Activated T-cell treated with anti-CD3 and anti-CD28 coated beads, Interleukin-2, amount 50 U/mL, for 48 hours (primary cell): ENCODE data around the gene ZCCHC24.

ENCODE experiments used
- DNase-seq, 2 experiments: peaks; one replicate each; pipeline ENCODE4 v3.0.0-alpha.2; 2020

ZCCHC24 gene

DNA sequence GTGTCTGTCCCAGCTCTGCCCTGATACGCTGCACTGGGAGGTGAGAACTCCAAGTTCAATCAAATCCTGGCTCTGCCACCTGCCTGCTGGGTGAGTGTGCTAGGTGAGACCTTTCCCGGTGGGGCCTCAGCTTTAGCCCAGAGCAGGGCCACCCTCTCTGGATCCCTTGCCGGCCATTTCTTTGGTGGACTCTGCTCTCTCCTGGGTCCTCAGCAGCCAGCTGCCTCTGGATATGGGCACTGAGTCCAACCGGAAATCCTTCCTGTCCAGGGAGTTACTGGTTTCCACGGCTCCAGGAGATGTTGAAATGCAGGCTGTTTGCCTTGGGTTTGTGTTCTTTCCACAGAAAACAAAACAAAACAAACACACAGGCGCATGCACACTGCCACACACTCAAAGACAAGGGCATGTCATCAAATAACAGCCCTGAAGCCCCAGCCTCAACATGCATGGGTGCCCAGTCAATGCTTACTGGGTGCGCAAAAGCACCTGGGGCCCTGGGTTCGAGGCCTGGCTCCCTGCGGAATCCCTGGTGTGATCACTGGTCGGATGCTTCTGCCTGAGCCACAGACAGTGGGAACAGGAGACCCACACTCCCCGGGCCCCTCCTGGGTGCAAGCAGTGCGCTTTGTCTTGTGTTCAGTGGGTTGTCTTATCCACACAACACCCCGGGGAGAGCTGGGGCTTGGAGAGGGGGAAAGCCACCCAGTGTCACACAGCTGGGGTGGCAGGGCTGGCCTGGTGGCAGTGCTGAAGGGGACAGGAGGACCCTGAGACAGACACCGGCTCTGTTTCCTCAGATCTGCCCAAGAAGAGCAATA, 65.1 kb downstream of the ZCCHC24 start:
- DNase-seq = peak; percentile 8 to 12

DNA sequence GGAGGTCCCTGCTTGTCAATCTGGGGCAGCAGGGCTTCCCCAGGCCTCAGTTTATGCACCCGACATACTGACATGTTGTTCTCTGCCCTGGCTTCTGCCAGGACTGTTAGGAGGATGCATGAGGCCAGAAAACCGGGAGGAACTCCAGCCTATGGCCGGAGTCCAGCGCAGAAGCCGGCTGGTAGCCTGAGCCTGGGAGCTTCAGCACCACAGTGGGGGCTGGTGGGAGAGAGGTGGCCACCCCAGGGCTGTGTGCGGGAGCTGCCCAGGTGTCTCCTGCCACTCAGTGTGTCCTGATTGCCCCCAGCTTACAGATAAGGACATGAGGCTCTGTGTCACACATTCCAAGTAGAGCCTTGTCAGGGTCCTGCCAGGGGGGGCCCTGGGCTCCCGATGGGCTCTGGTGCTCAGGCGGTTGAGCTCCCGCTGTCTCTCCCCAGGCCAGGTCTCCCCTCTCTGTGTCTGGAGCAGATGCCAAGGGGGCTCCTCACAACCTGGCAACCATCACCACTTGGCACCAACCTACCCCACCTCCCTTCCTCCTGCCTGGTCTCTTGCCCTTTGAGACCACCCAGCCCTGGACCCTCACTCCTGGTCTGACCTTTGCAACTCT, 65.8 kb downstream of the ZCCHC24 start:
- peak; percentile 5 to 10 for DNase-seq

DNA sequence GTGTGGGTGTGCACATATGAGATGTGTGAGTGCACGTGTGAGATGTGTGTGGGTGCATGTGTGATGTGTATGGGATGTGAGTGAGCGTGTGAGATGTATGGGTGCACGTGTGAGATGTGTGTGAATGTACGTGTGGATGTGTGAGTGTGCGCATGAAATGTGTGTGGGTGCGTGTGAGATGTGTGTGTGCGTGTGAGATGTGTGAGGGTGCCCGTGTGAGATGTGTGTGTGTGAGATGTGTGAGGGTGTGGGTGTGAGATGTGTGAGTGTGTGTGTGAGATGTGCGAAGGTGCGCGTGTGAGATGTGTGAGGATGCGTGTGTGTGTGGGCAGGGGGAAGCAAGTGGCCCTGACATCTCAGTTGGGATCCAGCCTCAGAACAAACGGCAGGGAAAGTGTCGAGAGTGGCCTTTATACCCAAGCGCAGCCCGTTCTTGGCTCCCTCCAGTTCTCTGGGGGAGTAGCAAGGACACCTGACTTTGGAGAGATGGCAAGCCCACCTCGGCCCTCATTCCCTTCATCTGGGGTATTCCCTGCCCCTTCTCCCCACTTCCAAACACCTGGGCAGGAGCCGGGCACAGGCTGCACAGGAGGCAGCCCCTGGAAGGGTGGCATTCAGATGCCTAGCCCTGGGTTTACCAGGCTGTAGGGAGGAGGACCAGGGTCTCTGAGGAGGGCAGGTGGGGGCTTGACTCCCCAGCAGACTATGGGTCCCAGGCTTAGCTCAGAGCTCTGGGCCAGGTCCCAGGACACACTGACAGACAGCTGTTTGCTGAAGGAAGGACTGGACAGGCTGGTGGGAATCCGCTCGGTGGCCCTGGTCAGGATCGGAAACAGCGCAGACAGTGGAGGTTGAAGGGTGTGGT, 66.5 kb downstream of the ZCCHC24 start:
- peak; percentile 5 to 10 for DNase-seq

DNA sequence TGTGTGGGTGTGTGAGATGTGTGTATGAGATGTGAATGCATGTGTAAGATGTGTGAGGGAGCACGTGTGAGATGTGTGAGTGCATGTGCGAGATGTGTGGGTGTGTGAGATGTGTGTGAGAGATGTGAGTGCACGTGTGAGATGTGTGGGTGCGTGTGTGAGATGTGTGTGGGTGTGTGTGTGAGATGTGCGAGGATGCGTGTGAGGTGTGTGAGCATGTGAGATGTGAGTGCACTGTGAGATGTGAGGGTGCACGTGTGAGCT, 67.1 kb downstream of the ZCCHC24 start:
- DNase-seq = no peak

DNA sequence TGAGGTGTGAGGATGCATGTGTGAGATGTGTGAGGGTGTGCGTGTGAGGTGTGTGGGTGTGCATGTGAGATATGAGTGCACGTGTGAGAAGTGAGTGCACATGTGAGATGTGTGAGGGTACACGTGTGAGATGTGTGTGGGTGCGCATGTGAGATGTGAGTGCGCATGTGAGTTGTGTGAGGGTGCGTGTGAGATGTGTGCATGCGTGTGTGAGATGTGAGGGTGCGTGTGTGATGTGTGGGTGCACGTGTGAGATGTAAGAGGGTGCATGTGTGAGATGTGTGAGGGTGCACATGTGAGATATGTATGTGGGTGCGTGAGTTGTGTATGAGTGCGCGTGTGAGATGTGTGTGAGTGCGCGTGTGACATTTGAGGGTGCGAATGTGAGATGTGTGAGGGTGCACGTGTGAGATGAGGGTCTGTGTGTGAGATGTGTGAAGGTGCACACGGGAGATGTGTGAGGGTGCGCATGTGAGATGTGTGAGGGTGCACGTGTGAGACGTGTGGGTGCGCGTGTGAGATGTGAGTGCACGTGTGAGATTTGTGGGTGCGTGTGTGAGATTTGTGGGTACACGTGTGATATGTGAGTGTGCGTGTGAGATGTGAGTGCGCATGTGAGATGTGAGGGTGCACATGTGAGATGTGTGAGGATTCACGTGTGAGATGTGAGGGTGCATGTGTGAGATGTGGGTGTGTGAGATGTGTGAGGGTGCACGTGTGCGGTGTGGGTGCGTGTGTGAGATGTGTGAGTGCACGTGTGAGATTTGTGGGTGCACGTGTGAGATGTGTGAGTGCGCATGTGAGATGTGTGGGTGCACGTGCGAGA, 67.7 kb downstream of the ZCCHC24 start:
- no peak for DNase-seq

DNA sequence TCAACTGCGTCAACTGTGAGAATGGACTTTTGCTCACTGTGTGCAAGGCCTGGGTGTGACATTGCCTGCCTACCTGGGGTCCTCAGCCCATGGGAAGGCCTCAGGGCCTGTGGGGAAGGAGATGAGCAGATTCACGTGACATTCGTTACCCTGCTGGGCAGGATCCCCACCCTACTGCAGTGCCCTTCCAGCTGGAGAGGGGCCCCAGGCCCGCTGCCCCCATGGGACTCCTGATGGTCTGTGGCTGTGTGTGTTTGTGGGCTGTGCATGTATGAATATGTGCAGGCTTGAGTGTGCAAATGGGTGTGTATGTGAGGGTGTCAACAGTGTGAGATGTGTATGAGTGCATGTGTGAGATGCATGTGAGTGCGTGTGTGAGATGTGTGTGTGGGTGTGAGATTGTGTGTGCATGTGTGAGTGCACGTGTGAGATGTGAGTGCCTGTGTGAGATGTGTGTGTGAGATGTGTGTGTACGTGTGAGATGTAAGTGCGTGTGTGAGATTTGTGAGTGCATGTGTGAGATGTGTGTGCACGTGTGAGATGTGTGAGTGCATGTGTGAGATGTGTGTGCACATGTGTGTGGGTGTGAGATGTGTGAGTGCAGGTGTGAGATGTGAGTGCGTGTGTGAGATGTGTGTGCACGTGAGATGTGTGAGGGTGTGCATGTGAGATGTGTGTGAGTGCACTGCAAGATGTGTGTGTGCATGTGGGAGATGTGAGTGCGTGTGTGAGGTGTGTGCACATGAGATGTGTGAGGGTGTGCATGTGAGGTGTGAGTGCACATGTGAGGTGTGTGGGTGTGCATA, 68.5 kb downstream of the ZCCHC24 start:
- DNase-seq = no peak

DNA sequence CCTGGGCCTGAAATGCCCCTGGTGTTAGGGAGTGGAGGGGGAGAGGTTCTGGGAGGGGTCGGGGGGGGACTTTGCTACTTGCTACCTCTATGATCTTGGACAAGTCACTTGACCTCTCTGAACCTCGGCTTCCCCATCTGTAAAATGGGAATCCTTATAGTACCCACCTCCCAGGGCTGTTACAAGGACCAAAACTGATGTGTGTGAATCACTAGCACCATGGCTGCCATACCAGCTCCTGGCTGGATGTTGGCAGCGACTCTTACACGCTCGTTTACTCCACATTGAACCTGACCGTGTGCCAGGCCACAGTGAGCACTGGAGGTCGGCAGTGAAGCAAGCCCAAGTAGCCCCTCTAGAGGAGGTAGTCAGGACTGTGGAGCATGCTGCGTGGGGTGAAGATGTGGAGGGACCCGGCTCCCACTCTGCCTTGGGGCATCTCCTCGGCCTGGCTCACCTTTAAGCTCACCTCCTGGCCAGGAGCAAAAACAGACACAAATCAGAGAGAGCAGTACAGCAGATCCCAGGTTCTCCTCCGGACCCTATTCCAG, 69.3 kb downstream of the ZCCHC24 start:
- DNase-seq = no peak

DNA sequence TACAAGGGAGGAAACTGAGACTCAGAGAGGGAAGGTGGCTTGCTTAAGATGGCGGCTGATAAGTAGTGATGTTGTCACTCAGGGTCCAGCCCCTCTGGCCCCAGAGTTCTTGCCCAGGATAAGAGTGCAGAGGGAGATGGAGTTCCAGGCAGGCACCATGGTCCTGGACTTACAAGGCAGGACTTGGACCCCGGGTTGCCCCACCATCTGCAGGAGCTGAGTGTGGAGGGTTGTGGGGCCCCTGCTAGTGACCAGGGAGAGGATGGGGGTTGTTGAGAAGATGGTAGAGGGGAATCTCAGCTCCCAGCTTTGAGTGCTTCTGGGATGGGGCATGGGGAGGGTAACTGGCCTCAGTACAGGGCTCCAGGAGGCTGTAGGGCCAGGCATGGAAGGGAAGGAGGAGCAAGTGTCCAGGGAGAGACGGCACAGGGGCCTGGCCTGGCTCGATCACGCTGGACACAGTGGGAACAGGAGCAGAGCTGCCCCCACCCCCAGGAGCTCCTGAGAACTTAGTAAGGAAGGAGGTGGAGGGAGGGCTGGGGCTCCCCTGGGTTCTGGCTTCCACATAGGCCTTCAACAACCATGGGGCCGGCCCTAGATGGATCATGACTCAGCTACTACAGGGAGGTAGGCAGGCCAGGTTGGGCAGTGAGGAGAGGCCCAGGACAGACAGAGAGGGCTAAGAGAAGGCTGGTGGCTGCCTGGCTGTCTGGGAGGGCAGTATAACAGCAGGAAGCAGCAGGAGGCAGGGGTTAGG, 69.9 kb downstream of the ZCCHC24 start:
- no peak for DNase-seq

DNA sequence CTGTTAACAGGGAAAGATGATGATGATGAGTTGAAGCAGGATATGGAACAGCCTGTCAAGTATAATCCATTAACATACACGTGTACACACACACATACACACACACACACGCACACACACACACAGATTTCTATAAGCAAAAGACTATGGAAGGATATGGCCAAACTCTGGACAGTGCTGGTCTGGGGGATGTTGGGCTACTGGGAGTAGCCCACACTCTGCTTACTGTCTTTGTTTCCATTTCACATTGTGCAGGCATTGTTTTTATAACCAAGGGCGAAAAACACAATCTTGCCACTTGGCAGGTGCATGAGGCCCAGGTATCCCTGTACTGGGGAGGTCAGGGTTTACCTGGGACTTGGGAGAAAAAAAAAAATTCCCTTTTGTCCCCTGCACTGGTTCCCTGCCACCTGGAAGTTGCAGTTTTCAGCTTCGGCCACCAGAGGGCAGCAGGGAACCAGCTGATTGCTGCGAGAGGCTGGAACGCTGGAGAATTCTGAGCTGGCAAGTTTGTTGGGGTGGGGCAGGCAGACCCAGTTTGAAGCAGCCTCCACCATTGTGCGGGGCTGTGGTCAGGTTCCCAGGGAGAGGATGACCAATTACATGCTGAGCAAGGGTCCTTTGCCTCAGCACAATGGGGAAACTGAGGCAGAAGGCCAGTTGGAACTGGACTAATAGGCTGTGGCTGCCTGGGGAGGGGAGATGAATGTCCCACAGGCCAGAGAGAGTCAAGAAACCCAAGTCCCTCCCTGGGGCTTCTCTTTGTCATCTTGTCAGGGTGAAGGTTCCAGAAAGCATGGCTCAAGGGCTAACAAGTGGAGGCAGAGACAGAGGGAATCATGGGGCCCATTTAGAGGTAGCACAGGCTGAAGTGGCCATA, 70.9 kb downstream of the ZCCHC24 start:
- peak; percentile 85 to 87 for DNase-seq

DNA sequence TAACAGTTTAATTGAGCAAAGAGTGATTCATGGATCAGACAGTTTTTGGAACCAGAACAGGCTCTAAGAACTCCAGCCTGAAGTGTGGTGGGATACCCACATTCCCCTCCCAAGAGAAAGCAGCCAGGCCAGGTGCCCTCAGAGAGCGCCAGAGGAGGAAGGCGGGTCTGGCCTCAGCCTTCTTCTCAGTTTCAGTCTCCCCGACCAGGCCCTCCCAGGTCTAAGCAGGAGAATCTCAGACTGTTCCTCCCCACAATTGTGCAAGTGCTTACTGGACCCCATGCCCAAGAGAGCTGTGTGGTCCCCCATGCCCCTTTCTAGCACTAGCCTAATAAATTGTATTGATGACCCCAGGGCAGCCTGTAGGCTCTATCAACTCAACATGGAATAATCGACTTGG, 72.6 kb downstream of the ZCCHC24 start:
- DNase-seq = no peak

DNA sequence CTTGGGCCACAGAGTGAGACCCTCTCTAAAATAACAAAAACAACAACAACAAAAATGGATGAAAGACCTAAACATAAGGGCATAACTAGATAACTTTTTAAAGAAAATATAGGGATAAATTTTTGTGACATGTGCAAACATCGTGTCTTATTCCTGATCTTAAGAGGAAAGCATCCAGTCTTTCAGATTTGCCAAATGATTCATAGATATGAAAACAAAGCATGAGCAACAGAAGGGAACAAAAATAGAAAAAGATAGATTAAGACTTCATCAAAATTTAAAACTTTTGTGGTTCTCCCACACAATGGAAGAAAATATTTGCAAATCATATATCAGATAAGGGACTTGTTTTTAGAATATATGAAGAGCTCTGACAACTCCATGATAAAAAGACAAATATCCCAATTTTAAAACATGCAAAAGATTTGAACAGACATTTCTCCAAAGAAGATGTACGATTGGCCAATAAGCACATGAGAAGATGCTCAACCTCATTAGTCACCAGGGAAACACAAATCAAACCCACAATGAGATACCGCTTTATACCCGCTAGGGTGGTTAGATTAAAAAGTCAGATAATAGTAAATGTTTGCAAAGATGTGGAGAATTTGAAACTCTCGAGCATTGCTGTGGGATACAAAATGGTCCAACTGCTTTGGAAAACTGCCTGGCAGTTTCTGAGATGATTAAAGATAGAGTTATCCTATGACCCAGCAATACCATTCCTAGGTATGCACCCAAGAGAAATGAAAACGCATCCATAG, 77.8 kb downstream of the ZCCHC24 start:
- no peak for DNase-seq

DNA sequence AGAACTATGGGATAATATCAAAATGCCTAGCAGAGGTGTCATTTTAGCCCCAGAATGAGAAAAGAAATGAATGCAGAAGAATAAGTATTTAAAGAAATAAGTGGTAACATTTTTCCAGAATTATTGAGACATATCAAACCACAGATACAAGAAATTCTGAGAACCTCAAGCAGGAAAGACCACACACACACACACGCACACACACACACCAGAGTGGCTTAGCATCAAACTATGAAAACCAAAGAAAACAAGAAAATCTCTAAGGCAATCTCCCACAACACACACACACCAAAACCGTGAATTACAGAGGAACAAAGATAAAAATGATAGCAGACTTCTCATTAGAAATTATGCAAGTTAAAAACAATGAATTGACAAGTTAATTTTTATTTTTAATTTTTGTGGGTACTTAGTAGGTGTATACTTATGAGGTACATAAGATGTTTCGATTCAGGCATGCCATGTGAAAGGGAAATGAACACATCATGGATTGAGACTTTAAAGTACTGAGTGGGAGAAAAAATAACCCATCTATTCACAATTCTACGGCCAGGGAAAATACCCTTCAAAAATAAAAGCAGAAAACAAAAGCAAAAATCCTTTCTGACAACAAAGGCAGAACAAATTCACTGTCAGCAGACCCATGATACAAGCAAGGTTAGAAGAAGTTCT, 83.6 kb downstream of the ZCCHC24 start:
- DNase-seq = no peak

DNA sequence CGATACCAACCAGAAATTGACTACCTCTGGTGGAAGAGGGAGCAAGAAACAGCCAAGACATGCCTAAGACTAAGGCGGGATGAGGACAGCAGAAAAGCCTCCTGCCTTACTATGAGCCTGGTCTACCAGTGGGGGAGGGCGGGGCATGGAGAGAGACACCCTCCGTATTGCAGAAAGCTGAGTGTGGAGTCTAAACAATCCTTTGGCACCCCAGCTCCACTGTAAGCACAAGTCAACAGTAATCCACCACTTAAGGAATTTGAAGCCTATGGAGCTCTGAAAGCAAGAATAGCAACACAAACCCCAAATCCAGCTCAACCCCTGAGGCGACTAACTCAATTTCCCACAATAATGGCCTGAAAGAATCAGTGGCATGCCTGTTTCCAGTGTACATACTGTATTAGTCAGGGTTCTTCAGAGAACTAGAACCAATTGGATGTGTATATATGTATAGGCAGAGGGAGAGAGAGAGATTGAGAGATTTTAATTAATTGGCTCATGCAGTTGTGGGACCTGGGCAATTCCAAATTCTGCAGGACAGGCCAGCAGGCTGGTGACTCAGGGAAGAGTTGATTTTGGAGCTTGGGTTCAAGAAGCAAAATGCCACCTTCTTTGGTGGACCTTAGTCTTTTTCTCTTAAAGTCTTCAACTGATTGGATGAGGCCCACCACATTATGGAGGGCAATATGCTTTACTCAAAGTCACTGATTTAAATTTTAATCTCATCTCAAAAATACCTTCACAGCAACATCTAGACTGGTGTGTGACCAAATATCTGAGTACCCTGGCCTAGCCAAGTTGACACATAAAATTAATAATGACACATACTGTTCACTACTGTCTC, 84.7 kb downstream of the ZCCHC24 start:
- DNase-seq = no peak

DNA sequence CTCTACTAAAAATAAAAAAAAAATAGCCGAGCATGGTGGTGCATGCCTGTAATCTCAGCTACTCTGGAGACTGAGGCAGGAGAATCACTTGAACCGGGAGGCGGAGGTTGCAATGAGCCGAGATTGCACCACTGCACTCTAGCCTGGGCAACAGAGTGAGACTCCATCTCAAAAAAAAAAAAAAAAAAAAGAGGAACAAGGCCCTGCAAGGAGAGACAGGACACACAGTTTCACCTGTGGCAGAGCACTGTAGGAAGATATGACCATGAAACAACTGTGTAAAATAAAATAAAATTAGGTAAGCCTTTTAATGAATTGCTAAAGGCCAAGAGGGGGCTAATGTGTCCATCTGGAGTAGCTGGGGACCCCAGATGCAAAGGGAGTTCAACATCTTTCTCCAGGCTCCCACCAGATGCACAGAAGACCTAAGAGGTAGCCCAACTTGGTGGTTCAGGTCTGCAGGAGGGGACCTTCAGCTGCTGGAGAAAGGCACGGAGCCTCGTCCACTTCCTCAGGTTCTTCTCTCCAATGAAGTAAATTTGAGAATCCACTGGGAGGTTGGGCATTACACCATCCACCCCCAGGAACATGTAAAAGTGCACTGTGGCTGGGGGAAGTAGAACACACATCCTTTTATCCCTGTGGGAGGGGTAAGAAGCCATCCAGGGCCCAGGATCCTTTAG, 85.5 kb downstream of the ZCCHC24 start:
- DNase-seq = no peak

DNA sequence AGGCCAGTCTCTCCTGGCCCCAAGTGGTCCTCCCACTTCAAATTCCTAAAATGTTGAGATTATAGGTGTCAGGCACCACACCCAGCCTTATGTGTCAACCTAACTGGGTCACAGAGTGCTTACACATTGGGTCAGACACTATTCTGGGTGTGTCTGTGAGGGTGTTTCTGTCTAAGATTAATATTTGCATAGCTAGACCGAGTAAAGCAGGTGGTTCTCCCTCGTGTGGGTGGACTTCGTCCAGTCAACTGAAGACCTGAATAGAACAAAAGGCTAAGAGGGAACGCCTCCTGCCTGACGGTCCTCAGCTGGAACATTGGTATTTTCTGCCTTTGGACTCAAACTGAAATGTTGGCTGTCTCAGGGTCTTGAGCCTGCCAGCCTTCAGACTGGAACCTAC, 86.6 kb downstream of the ZCCHC24 start:
- no peak for DNase-seq

DNA sequence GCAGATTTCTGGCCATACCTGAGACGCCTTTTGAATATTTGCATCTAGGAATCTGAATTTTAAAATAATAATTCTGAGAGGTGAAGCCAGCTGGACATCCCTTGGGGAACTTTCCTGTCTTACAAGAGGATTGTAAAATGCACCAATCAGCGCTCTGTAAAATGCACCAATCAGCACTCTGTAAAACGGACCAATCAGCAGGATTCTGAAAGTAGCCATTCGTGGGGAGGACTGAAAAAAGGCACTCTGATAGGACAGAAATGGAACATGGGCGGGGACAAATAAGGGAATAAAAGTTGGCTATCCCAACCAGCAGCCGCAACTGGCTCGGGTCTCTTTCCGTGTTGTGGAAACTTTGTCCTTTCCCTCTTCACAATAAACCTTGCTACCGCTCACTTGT, 88.2 kb downstream of the ZCCHC24 start:
- DNase-seq = peak in 1 of 2 experiments; percentile 12

DNA sequence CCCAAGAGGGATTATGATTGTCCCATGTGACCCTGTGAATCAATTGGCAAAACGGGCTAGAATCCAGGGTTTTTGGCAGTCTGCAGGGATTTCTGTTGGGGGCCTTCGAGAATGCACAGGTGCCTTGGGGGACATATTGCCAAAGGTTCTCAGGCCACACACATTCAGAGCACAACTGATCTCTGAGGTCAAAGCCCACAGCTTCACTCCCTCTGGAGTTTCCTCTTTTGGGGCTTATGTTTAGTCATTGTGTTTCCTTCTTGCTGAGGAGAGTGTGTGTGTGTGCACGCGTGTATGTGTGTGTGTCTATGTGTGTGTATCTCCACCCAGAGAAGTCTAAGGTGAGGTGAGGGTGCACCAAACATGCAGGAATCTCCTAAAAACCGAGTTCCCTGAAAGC, 89.3 kb downstream of the ZCCHC24 start:
- DNase-seq = peak in 1 of 2 experiments; percentile 36
